NCI-H526 treated with DMSO at 0.1 percent for 48 hours (cell line): ENCODE data around the gene PATJ.
"Not testable (repeated sequence)": the region's sequence is repeated elsewhere in the genome, so short reads cannot be mapped to it uniquely, and the experiment has no call there.

Experiments used
- DNase-seq: peaks from one replicate; lab custom pipeline; 2025; lab: John Stamatoyannopoulos, UW

The PATJ gene

GRCh38 chr1:61743716-61744580, 1.7 kb downstream of the PATJ start:
- DNase-seq: no peak

- no peak for DNase-seq
Measured at GRCh38 chr1:61746813-61747212, 4.5 kb downstream of the PATJ start.

GRCh38 chr1:61748566-61748965, 6.3 kb downstream of the PATJ start:
- DNase-seq: no peak

GRCh38 chr1:61749574-61749973, 7.3 kb downstream of the PATJ start:
- no peak for DNase-seq

- no peak for DNase-seq
Measured at GRCh38 chr1:61752921-61753389, 10.7 kb downstream of the PATJ start.

- DNase-seq: no peak
Measured at GRCh38 chr1:61753998-61754508, 11.8 kb downstream of the PATJ start.

GRCh38 chr1:61754545-61754944, 12.3 kb downstream of the PATJ start:
- no peak for DNase-seq

GRCh38 chr1:61756773-61757172, 14.5 kb downstream of the PATJ start:
- no peak for DNase-seq

GRCh38 chr1:61757950-61758349, 15.7 kb downstream of the PATJ start:
- DNase-seq: no peak

- no peak for DNase-seq
Measured at GRCh38 chr1:61770131-61770530, 27.9 kb downstream of the PATJ start.

- DNase-seq: no peak
Measured at GRCh38 chr1:61776091-61776490, 33.8 kb downstream of the PATJ start.

GRCh38 chr1:61779231-61779630, 37.0 kb downstream of the PATJ start:
- DNase-seq: no peak

- no peak for DNase-seq
Measured at GRCh38 chr1:61781151-61781550, 38.9 kb downstream of the PATJ start.

- no peak for DNase-seq
Measured at GRCh38 chr1:61782771-61783170, 40.5 kb downstream of the PATJ start.

- no peak for DNase-seq
Measured at GRCh38 chr1:61784726-61785125, 42.4 kb downstream of the PATJ start.

- no peak for DNase-seq
Measured at GRCh38 chr1:61790837-61791236, 48.6 kb downstream of the PATJ start.

- no peak for DNase-seq
Measured at GRCh38 chr1:61797045-61797755, 54.9 kb downstream of the PATJ start.

GRCh38 chr1:61801047-61801446, 58.8 kb downstream of the PATJ start:
- not testable (repeated sequence) for DNase-seq

GRCh38 chr1:61807606-61808140, 65.4 kb downstream of the PATJ start:
- no peak for DNase-seq

GRCh38 chr1:61808321-61808720, 66.0 kb downstream of the PATJ start:
- no peak for DNase-seq

- no peak for DNase-seq
Measured at GRCh38 chr1:61808968-61809367, 66.7 kb downstream of the PATJ start.

GRCh38 chr1:61812916-61813315, 70.6 kb downstream of the PATJ start:
- no peak for DNase-seq

- DNase-seq: no peak
Measured at GRCh38 chr1:61816191-61816590, 73.9 kb downstream of the PATJ start.
